ENCODE measurements around the gene RAP1GAP. TPM values are rescaled to one million over a fixed set of nuclear protein-coding genes. Genes with fewer than 3 reads are reported as not detected.

The RAP1GAP gene
- total and polyA plus RNA-seq, 3 donors from 2014 or later, result 7.4 to 8.4 (median 8.0) TPM

- TF ChIP-seq POLR2A (IDR thresholded peaks at IDR 0.05) (no peak), CTCF (IDR thresholded peaks at IDR 0.05) (no peak)
- Histone ChIP-seq H3K27ac (no peak overlapping the region), H3K36me3 (ENCODE audit: low read depth, missing control alignments) (no peaks in the 10 kb centered on the region), H3K27me3 (no peaks in the 10 kb centered on the region), H3K4me1 (no peaks in the 10 kb centered on the region), H3K4me3 (no peak overlapping the region), H3K9me3 (no peaks in the 10 kb centered on the region)
- no peak for DNase-seq
- intact Hi-C loops (cut with DNase I; ENCODE audit: low total_unique reads), result no loop called here
- 69 to 81% methylated on average over 5 of the region's 5 CpGs for WGBS, 2 donors
Measured at GRCh38 chr1:21559788-21560567, 109.2 kb downstream of the RAP1GAP start.

- Histone ChIP-seq H3K36me3 (ENCODE audit: low read depth, missing control alignments) (no peaks in the 10 kb centered on the region), H3K9me3 (no peaks in the 10 kb centered on the region), H3K4me3 (no peak overlapping the region), H3K27ac (no peak overlapping the region), H3K27me3 (no peaks in the 10 kb centered on the region), H3K4me1 (no peaks in the 10 kb centered on the region)
- intact Hi-C loops (cut with DNase I; ENCODE audit: low total_unique reads), result no loop called here
- 76 to 84% methylated on average over 8 of the region's 8 CpGs for WGBS, 2 donors
- DNase-seq, result no peak
- TF ChIP-seq CTCF (IDR thresholded peaks at IDR 0.05) (no peak), POLR2A (IDR thresholded peaks at IDR 0.05) (no peak)
Measured at GRCh38 chr1:21553116-21553926, 115.8 kb downstream of the RAP1GAP start.

- WGBS, 2 donors, result 28 to 34% methylated on average over 1 of the region's 1 CpG
- Histone ChIP-seq H3K4me1 (no peaks in the 10 kb centered on the region), H3K36me3 (ENCODE audit: low read depth, missing control alignments) (no peaks in the 10 kb centered on the region), H3K9me3 (no peaks in the 10 kb centered on the region), H3K27ac (no peak overlapping the region), H3K4me3 (no peak overlapping the region), H3K27me3 (no peaks in the 10 kb centered on the region)
- no peak for TF ChIP-seq CTCF (IDR thresholded peaks at IDR 0.05)
- no peak for TF ChIP-seq POLR2A (IDR thresholded peaks at IDR 0.05)
- no peak for DNase-seq
- intact Hi-C loops (cut with DNase I; ENCODE audit: low total_unique reads), result no loop called here
Measured at GRCh38 chr1:21552715-21553114, 116.4 kb downstream of the RAP1GAP start.

- WGBS, 2 donors, result 69 to 85% methylated on average over 12 of the region's 12 CpGs
- no peak overlapping the region for H3K27ac ChIP-seq
- no peak overlapping the region for H3K4me3 ChIP-seq
- H3K27me3 ChIP-seq, result no peaks in the 10 kb centered on the region
- DNase-seq, result no peak
- H3K36me3 ChIP-seq (ENCODE audit: low read depth, missing control alignments), result no peaks in the 10 kb centered on the region
- TF ChIP-seq CTCF (IDR thresholded peaks at IDR 0.05) (no peak), POLR2A (IDR thresholded peaks at IDR 0.05) (no peak)
- no peaks in the 10 kb centered on the region for H3K9me3 ChIP-seq
- intact Hi-C loops (cut with DNase I; ENCODE audit: low total_unique reads), result no loop called here
- H3K4me1 ChIP-seq, result no peaks in the 10 kb centered on the region
Measured at GRCh38 chr1:21550866-21551475, 118.2 kb downstream of the RAP1GAP start.
